Caki2 (cell line): ENCODE measurements around the gene LPP. TPM values are rescaled to one million over a fixed set of nuclear protein-coding genes. Genes with fewer than 3 reads are reported as not detected.

Experiments
- DNase-seq: peaks from one replicate; pipeline ENCODE4 v3.0.0-alpha.2; 2015; ENCODE audit warnings: low read depth
- in situ Hi-C: cut with HindIII; loops from 2 replicates; pipeline ENCODE4 v1.10.0; 2016; ENCODE audit warnings: low sequenced_read_pairs, low pct_unique_long_range_greater_than_20kb, mixed read lengths
- total RNA-seq: library from RNA; depleted of rRNA; stranded (reverse); fragments of >200 nt; shearing (Covaris generic); gene quantifications from 2 replicates; pipeline ENCODE4 v1.2.3, GENCODE V29; 2014; ENCODE audit warnings: low replicate concordance

LPP gene
- total RNA-seq, 1 experiment from 2014 or later = 9.2 TPM

- in situ Hi-C loops = no loop called here
- DNase-seq = no peak
Measured at GRCh38 chr3:188539631-188540194, 385.8 kb downstream of the LPP start.

DNA sequence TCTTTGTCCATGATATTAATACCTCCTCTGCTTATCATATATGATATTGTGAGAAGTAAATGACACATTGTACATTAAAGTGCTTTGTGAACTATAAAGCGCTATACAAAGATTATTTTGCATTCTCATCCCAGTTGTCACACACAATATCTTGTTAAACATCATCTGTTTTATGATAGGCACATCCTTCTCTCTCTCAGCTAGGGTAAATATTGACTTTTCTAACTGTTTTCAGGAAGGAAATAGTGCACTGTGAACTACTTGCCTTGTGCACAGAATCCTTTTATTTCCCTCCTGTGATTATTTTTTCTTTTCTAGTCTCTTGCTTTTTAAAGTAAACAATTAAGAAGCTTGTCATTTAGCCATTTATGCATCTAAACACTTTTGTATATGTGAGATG is 388.2 kb downstream of the LPP start:
- in situ Hi-C loops = no loop called here
- DNase-seq = no peak

- DNase-seq = no peak
- in situ Hi-C loops = no loop called here
Measured at GRCh38 chr3:188544012-188544411, 390.1 kb downstream of the LPP start.

GRCh38 chr3:188546835-188547670 is 393.1 kb downstream of the LPP start:
- peak; percentile 23 for DNase-seq
- in situ Hi-C loops = no loop called here

DNA sequence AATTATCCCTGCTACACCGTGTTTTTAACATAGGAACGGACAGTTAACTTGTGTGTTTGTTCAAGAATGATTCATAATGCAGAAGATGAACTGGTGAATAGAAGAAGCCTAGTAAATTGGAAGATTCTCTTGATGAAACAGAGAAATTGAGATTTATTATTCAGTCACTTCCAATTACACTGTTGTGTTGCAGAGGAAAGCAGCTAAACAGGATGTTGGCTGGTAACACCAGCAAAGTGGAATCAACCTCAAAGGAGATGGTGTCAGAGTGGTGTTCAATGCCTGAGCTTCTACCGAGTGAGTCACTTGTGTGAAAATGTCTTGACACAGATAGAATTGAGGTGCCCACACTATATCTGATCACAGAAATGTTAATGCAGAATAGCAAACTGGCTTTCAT is 399.6 kb downstream of the LPP start:
- no peak for DNase-seq
- in situ Hi-C loops = no loop called here

DNA sequence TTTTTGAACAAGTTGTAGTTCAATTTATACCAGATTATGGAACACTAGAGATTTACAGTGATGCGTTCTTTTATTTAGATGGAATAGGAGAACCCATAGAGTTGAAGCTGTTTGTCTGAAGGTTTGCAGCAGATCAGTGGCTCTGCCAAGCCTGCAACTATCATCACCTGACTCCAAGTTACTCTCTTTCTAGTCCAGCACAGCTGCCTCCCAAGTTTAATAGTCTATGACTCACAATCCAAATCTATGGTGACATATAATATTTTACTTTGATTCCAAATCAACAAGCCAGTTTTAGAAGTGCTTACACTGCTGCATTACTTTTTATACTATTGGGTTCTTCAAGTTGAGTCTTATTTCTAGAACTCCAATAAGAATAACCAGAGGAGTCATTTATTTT is 400.4 kb downstream of the LPP start:
- in situ Hi-C loops = no loop called here
- no peak for DNase-seq

DNA sequence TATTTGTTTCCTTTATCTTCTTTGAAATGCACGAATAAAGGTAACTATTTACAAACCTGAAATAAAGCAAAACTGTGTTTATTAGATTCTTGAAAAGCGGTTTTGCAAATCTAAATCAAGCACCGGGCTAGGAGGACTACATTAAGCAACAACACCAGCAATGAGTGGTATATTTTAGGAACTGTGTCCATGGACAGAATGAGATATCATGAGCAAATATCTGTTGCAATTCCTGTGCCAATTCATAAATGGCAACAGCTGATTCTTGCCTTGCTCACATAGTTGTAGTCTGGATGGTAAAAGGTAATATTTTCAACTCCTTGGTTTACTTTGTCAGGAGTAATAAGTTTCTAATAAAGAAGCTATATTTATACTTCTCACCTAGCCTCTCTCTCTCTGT is 403.3 kb downstream of the LPP start:
- DNase-seq = no peak
- in situ Hi-C loops = no loop called here

DNA sequence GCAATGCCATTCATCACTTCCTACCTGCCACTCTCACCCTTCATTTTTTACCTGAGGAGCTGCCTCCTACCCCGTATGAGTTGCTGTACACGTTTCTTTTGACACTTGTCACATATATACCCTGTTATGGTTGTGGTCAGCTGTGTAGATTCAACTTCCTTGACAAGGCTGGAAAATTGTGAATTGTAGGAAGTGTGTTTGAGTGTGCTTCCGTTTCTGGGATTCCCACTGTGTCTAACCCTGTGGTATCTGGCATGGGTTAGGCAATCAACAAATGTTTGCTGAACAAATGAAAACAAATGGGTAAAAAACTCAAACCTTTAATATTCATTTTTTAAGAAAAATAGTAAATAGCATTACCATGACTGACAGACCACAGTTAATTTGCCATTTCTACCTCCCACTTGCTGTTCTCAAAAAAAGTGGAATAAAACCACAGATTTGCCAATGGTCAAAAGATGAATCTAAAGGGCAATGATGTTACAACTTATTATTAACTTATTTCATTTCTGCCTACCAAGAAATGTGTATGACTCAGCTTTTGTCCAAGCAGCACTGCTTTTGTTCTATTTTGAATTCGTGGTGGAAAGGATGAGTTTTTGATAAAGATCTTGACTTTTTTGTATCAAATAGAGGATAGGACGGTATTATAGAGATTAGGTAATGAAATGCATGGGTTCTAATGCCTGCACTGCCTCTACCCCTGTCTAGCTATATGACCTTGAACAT is 404.6 kb downstream of the LPP start:
- in situ Hi-C loops = no loop called here

DNA sequence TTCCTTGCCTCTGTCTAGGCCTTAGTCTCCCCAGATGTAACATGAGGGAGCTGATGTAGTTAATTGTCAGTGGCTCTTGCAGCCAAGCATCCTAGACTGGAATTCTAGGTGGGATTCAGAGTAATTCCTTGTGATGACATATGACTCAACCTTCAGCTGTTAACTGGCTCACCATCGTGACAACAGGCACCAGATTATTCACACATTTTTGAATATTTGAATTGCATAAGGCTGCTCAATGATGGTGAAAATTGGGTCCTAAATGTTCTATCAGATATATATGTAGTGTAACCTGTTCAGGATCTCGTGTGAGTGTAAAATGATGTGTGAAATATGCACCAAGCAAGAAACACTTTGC is 405.1 kb downstream of the LPP start:
- DNase-seq = no peak
- in situ Hi-C loops = no loop called here

More for the DNA sequence above, 404.6 kb downstream of the LPP start:
- no peak for DNase-seq

- in situ Hi-C loops = no loop called here
- no peak for DNase-seq
Measured at GRCh38 chr3:188559856-188560255, 405.9 kb downstream of the LPP start.

- in situ Hi-C loops = no loop called here
- DNase-seq = no peak
Measured at GRCh38 chr3:188562144-188562543, 408.2 kb downstream of the LPP start.

GRCh38 chr3:188567478-188568195 is 413.7 kb downstream of the LPP start:
- in situ Hi-C loops = no loop called here
- no peak for DNase-seq

DNA sequence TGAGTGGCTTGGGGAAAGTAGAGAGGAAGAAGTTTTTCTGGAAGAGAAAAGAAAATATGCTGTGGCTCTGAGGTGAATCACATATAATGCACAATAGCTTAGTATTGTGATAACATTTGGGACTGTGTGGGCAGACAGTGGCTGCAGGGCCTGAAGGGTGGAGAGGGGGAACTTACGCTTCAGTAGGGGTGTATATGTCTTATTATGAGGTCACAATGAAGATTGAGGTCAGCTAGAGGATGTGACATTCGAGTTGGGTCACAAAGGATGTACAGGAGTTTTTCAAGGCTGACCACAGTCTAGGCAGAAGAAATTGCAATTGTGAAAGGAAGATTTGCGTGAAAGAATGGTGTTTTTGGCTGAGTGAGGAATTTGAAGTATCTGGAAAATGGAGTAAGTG is 414.8 kb downstream of the LPP start:
- DNase-seq = no peak
- in situ Hi-C loops = no loop called here

DNA sequence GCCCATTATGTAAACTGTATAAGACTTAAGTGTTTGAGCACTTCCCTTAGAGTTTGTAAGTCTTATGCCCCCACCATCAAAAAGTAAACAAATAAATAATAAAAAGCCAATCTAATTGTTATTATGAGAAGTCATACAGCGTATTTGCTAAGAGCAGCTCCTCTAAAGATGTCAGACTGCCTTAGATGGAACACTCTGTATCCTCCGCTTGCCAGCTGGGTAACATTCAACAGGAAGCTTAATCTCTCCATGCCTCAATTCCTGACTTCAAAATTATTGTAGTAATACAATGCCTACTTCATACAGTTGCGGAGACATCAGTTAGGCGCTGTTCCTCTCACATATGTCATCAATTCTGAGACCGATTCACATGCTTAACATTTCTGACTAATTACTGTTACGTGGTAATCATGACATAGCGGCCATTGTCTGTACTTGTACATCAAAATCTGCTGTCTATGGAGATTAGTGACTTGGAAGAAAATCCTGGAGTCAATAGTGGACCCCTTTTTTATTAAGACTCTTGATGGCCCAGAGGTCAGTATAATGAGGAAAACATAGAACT is 417.7 kb downstream of the LPP start:
- no peak for DNase-seq

DNA sequence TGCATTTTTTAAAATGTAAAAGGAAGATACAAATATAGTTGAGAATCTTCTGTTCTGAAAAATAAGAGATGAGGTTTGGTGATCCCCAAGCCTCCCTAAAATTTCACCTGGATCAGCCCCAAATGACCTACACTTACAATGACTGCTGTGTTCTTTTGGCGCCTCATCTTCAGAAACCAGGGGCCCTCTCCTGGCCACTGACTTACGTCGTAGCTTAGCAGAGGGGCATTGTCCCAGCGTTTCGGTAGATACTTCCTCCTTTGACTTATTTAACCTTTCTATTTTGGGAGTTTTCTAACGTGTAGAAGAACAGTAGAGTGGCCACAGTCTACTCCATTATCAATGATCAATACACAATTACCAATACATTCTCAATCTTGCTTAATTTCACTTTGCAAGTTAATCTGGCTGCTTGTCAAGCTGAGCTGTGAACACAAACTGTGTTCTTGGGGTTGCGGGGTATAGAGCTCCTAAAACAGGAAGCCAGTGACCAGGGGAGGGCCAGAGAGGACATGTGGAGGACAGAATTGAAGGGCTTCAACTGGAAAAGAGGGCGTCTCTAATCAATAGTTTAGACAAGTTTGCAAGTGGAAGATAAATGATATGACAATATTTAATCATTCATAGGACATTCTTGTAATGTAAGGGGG is 419.5 kb downstream of the LPP start:
- in situ Hi-C loops = no loop called here

More for the DNA sequence above, 417.7 kb downstream of the LPP start:
- in situ Hi-C loops = no loop called here

DNA sequence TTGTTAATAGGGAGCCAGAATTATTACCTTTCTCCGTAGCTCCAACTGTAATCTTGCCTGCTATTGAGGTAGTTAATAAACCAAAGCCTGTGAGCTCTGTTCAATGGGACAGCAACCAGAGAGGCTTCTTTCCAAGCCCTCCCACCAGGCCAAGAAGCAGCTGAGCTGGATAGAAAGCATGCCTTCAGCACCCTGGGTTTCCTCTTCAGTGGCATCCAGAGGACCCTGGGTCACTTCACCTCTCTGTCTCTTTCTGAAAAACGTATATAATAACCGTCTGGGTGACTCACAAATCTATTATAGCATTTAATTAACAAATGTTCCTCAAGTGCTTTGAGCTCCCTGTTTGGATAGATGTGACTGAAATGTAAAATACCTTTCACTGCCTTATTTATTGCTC is 420.0 kb downstream of the LPP start:
- in situ Hi-C loops = no loop called here
- DNase-seq = no peak

More for the DNA sequence above, 419.5 kb downstream of the LPP start:
- no peak for DNase-seq

- no peak for DNase-seq
- in situ Hi-C loops = no loop called here
Measured at GRCh38 chr3:188574885-188575284, 420.9 kb downstream of the LPP start.

- DNase-seq = no peak
- in situ Hi-C loops = no loop called here
Measured at GRCh38 chr3:188575501-188575900, 421.5 kb downstream of the LPP start.
